HG02884 (cell line): ENCODE results near the gene MAP1S.
"Not testable (repeated sequence)": the region's sequence is repeated elsewhere in the genome, so short reads cannot be mapped to it uniquely, and the experiment has no call there.

Experiments used
- ATAC-seq: cut with Tn5 transposase; IDR thresholded peaks from one replicate; pipeline ENCODE4 v1.9.1; 2021; ENCODE audit warnings: mild to moderate bottlenecking, moderate library complexity; ENCODE audit not compliant: unreplicated experiment

The MAP1S gene

DNA sequence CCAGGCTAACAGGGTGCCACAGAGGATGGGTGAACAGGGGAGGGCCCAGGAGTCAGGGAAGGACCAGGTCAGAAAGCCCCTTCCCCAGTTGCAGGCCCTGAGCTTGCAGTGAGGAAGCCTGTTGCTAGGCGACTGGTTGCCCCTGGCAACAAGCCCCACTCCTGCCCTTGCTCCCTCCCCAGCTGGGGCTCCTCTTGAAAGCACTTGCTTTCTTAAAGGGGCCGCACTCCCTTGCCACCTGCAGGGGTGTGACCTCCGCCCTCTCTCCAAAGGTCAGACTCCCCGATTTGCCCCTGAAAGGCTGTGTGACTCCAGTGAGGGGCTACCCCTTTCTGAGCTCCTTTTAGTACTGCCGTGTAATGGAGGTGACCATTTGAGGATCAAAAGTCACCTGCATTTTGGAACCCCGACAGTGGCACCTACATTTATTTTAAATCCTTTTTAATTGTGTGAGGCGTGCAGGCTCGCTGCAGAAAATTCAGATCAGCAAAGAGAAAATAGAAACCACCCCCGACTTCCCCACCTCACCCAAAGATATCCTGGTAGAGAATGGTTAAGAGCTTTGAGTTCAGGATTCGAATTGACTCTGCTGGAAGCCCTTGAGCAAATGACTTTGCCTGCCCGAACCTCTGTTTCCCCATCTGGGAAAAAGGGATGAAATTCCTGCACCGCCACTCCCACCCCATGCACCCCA, 36.8 kb downstream of the MAP1S start:
- no peak for ATAC-seq

DNA sequence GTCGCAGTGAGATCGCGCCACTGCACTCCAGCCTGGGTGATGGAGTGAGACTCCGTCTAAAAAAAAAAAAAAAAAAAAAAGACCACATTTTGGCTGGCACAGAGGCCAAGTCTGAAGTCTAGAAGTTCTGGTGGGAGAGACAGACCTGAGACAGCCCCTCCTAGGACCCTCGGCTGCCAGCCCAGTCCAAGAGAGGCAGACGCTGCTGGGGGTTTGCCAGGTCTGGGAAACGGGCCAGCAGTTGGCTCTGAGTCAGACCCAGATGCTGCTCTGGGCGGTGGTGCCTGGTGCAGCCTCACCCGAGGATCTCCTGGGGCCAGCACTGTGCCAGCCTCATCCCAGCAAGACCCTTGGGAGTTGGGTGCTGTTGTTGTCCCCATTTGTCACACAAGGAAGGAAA, 37.8 kb downstream of the MAP1S start:
- no peak for ATAC-seq

- ATAC-seq = no peak
These were observed 39.2 kb downstream of the MAP1S start for GRCh38 chr19:17758515-17758914.

DNA sequence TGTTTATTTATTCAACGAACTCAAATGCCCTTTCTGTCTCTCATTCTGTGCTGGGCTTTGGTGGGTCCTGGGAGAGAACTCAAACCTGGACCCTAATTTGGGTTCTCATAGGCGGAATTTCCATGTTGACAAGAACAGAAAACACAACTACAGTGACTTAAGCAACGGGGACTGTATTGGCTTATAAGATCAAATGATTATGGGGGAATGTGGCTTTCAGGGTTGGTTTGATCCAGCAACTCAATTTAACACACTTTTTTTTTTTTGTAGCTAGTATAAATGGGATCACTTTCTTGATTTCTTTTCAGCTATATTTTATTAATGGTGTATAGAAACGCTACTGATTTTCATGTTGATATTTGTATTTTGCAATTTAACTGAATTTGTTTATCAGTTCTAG, 41.9 kb downstream of the MAP1S start:
- ATAC-seq = no peak

DNA sequence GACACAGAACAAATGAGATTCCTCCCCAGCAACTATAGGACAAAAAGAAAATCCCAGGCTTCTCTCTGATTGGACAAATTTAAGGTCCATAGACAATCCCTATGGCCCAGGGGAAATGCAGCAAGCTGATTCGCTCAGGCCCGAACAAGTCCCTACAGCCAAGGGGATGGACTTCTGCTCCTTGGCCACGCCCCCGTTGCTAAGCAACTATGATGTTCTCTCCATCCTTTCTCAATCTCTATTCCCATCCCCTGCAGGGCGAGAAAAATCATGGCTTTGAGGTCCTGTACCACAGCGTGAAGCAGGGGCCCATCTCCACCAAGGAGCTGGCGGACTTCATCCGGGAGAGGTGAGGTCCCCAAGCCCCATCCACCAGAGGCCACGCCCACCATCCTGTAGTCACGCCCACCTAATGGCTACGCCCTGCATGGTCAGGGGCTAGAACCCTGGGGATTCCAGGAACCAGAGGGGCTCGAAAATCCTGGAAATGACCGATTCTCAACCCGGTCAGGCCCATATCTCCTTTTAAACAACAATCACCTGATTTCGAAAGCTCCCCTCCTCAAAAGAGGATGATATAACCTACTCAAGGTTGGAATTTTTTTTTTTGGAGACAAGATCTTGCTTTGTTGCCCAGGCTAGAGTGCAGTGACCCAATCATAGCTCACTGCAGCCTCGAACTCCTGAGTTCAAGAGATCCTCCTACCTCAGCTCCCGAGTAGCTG, 43.4 kb downstream of the MAP1S start:
- ATAC-seq = no peak

GRCh38 chr19:17764348-17764747, 45.1 kb downstream of the MAP1S start:
- no peak for ATAC-seq

DNA sequence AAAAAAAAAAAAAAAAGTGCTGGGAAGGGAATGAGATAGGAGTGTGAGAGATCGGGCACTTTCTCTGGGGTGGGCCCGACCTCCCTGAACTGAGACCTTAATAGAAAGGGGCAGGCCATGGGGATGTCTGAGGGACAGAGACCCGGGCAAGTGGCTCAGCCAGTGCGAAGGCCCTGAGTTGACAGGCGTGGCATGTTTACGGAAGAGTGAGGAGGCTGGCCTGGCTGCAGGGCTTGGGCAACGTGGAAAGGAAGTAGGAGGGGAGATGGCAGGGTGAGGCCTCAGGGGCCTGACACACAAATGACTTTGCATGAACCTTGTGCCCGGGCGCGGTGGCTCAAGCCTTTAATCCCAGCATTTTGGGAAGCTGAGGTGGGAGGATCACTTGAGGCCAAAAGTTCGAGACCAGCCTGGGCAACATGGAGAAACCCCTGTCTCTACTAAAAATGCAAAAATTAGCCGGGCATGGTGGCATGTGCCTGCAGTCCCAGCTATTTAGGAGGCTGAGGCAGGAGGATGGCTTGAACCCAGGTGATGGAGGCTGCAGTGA, 45.9 kb downstream of the MAP1S start:
- ATAC-seq = no peak

DNA sequence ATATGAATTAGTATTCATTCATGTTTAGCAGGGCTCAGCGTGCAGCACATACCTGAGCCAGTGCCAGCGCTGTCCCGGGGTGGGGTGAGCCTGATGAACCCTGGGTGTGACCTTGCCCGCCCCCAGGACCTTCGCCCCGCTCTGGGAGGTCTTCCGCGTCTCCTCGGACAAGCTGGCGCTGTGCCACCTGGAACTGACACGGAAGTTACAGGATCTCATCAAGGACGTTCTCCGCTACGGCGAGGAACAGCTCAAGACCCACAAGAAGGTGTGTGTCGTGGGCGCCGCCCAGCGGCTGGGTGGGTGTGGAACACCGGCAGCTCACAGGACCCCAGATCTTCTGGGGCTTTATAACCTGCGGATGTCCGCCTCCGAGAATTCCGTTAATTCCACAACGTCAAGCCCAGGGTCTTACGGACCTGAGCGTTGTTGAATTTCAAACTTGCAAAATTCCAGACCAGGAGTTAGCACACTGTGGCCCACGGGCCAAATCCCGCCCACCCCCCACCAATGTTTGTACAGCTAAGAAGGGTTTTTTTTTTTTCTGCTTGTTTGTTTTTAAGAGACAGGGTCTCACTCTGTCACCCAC, 47.4 kb downstream of the MAP1S start:
- ATAC-seq = no peak

GRCh38 chr19:17767559-17767958, 48.3 kb downstream of the MAP1S start:
- ATAC-seq = no peak

GRCh38 chr19:17770613-17771012, 51.3 kb downstream of the MAP1S start:
- no peak for ATAC-seq

DNA sequence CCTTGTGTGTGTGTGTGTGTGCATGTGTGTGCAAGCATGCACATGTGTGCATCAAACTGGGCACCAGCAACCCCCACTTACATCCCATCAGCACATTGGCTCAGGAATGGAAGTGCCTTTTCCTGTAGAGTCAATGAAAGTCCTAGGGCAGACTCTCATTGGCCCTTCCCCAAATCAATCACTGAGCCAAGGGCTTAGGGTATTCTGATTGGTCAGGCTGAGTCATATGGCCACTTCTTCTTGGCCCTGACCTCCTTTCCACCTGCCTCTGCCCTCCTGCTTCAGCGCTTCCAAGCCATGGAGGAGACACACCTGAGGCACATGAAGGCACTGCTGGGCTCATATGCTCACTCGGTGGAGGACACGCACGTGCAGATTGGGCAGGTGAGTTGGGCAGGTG, 52.9 kb downstream of the MAP1S start:
- no peak for ATAC-seq

DNA sequence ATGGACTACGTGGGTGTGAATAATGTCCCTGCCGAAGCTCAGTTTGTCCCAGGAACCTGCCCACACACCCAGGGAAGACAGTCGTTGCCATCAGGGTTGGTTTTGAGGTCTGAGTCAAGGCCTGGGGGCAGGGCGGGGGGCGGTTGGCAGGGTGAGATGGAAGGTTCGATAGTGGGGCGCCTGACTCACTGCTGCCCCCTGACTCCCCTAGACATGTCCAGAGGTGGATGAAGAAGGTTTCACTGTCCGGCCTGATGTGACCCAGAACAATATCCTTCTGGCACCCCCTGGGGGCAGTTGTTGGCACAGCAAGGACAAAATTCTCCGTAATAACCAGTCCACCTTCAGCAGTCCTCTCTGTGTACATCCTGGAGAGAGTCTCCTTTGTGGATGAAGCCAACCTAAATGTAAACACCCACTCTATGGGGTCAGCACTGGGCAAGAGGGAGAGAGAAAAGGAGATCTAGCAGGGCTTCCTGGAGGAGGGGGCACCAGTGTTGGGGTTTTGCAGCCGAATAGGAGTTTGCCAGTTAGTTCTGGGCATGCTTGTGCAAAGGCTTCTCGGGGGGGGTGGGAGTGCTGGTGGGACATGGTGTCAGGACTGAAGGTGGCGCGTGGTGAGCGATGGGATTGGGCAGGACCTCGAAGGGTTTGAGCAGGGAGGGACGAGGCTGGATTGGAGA, 56.1 kb downstream of the MAP1S start:
- ATAC-seq = no peak

GRCh38 chr19:17775991-17776803, 56.9 kb downstream of the MAP1S start:
- ATAC-seq = peak; percentile 49

DNA sequence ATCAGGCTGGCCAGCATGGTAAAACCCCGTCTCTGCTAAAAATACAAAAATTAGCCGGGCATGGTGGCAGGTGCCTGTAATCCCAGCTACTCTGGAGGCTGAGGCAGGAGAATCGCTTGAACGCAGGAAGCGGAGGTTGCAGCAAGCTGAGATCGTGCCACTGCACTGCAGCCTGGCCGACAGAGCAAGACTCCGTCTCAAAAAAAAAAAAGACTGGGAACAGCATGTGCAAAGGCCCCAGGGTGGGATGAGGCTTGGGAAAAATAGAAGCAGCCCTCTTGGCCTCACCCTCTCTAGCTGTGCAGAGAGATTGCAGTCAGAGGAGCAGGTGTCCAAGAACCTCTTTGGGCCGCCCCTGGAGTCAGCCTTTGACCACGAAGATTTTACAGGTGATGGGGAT, 58.6 kb downstream of the MAP1S start:
- ATAC-seq = not testable (repeated sequence)

DNA sequence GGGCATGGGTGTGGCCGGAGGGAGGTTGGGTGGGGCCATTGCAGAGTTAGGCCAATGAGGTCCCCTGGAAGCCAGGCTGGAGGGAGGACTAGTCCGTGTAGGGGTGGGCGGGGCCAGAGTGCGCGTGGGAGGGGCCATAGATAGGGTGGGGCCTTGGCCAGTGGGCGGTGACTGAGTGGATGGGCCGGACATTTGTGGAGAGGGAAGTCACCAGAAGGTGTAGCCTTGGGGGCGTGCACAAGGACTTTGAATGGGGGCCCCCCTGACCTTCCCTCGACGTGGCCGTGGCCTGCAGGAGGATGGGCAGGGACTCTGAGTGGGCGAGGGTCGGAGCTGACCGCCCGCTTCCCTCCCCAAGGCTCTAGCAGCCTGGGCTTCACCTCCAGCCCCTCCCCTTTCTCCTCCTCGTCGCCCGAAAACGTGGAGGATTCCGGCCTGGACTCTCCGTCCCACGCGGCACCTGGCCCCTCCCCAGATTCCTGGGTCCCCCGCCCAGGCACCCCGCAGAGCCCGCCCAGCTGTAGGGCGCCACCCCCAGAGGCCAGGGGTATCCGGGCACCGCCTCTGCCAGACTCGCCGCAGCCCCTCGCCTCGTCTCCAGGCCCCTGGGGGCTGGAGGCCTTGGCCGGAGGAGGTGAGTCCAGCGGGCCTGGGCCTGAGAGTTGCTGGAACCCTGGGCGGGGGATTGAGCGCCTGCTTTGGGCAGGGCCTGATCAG, 59.1 kb downstream of the MAP1S start:
- ATAC-seq = no peak

GRCh38 chr19:17778968-17779929, 60.0 kb downstream of the MAP1S start:
- ATAC-seq = no peak

DNA sequence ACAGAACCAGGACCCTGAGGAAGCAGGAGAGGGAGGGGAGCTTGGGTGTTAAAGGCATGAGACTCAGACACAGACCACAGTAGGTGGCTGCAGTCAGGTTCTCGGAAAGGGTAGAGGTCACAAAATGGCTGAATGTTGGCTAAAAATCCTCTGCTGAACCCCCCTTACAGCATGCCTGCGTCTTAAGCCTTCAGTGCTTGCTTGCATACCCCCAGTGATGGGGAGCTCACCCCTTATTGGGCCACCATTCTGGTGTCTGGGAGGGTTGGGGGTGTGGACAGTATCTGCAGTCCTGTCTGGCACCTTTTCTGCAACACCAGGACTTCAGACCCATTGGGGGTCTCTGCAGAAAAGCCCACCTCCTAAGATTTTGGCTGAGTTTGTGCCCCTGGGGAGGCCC, 61.5 kb downstream of the MAP1S start:
- no peak for ATAC-seq

GRCh38 chr19:17783721-17784120, 64.4 kb downstream of the MAP1S start:
- not testable (repeated sequence) for ATAC-seq
